Astrocyte (in vitro differentiated cells and primary cell): ENCODE results near the gene ICOS.

Experiments
- CTCF ChIP-seq: IDR thresholded peaks from 2 replicates; pipeline ENCODE4 v1.5.1; 2011; ENCODE audit warnings: low read depth, mild to moderate bottlenecking, inconsistent platforms, low read length, moderate library complexity; ENCODE audit not compliant: insufficient read depth
- EZH2 ChIP-seq: IDR thresholded peaks from 2 replicates; pipeline ENCODE4 v1.6.1; 2012; ENCODE audit warnings: mild to moderate bottlenecking, low read length, inconsistent platforms; ENCODE audit not compliant: insufficient read depth

- no peak for TF ChIP-seq EZH2
- TF ChIP-seq CTCF, result no peak
Measured at GRCh38 chr2:203905656-203906055, 30.9 kb upstream of the ICOS start.
